H1 (cell line): ENCODE measurements around the gene DNAJA3. TPM values are rescaled to one million over a fixed set of nuclear protein-coding genes. Genes with fewer than 3 reads are reported as not detected.

Source experiments
- CTCF ChIA-PET: fragments of 300-600 bp; sonication (Branson Sonifier 250); formaldehyde crosslinking; loops from one replicate; lab custom pipeline; 2021; ENCODE audit not compliant: partially characterized antibody; lab: Charles Lee
- POLR2A ChIA-PET: fragments of 300-600 bp; sonication (Branson Sonifier 250); formaldehyde crosslinking; loops from one replicate; lab custom pipeline; 2021; ENCODE audit warnings: inconsistent platforms; ENCODE audit not compliant: partially characterized antibody; lab: Charles Lee
- DNase-seq, 2 experiments: peaks; one replicate each; pipeline versions ENCODE4 v3.0.0 to v3.0.0-alpha.2; 2010 to 2022; ENCODE audit warnings: low spot score in 2 of 2, low read depth in 1 of 2, mixed read lengths in 1 of 2
- FAIRE-seq: peaks from 2 replicates; lab custom pipeline; 2011; peaks lifted over from hg19 to GRCh38; lab: Jason Lieb, UNC
- H2AFZ ChIP-seq: 2 replicates; pipeline ENCODE4 v1.8.1; 2012; ENCODE audit warnings: low read length, inconsistent platforms
- H2AK5ac ChIP-seq: 2 replicates; pipeline ENCODE4 v1.6.1; 2013; ENCODE audit warnings: low read depth, low read length
- H2BK120ac ChIP-seq: replicated peaks from 2 replicates; pipeline ENCODE3; 2013; ENCODE audit warnings: low read depth, low read length, inconsistent platforms
- H2BK12ac ChIP-seq: 2 replicates; pipeline ENCODE4 v1.6.1; 2013; ENCODE audit warnings: low read depth, low read length
- H2BK15ac ChIP-seq: 2 replicates; pipeline ENCODE4 v1.6.1; 2013; ENCODE audit warnings: low read length
- H2BK20ac ChIP-seq: 2 replicates; pipeline ENCODE4 v1.6.1; 2013; ENCODE audit warnings: low read length
- H2BK5ac ChIP-seq: 2 replicates; pipeline ENCODE4 v1.6.1; 2013; ENCODE audit warnings: low read depth, low read length
- H3K14ac ChIP-seq: 2 replicates; pipeline ENCODE4 v1.6.1; 2013; ENCODE audit warnings: inconsistent platforms; ENCODE audit not compliant: insufficient read length
- H3K18ac ChIP-seq: 2 replicates; pipeline ENCODE4 v1.6.1; 2013; ENCODE audit warnings: low read length; ENCODE audit errors: extremely low read depth
- H3K23ac ChIP-seq: 2 replicates; pipeline ENCODE4 v1.6.1; 2013; ENCODE audit warnings: inconsistent platforms; ENCODE audit not compliant: insufficient read length
- H3K23me2 ChIP-seq: 2 replicates; pipeline ENCODE4 v1.6.1; 2013; ENCODE audit warnings: low read depth, low read length
- H3K27ac ChIP-seq: 2 replicates; pipeline ENCODE4 v1.6.1; 2011; ENCODE audit warnings: low read depth, low read length, inconsistent platforms
- H3K27me3 ChIP-seq, 4 experiments: replicated peaks in 1 of 4; 1 replicate in 1 of 4; 2 replicates in 3 of 4; pipeline versions ENCODE4 v1.6.1 to v1.8.1; 2011 to 2013; ENCODE audit warnings: low read length in 3 of 4, mild to moderate bottlenecking in 3 of 4, inconsistent platforms in 2 of 4, mixed read lengths in 2 of 4, moderate library complexity in 1 of 4; ENCODE audit not compliant: control insufficient read depth in 3 of 4, insufficient read depth in 3 of 4; ENCODE audit errors: extremely low read depth in 1 of 4
- H3K36me3 ChIP-seq, 4 experiments: 2 replicates each; pipeline versions ENCODE4 v1.6.1 to v1.8.1; 2011 to 2013; ENCODE audit warnings: mild to moderate bottlenecking in 4 of 4, low read length in 3 of 4, moderate library complexity in 2 of 4, control low read depth in 1 of 4, inconsistent platforms in 1 of 4; ENCODE audit not compliant: insufficient read depth in 4 of 4, control insufficient read depth in 2 of 4
- H3K4ac ChIP-seq: replicated peaks from 2 replicates; pipeline ENCODE3; 2013; ENCODE audit warnings: low read length, low read depth, mixed read lengths, inconsistent platforms; ENCODE audit not compliant: insufficient read length
- H3K4me1 ChIP-seq, 4 experiments: replicated peaks in 1 of 4; 1 replicate in 1 of 4; 2 replicates in 3 of 4; pipeline versions ENCODE4 v1.6.1 to v1.8.1; 2011 to 2013; ENCODE audit warnings: low read length in 3 of 4, inconsistent platforms in 2 of 4, mixed read lengths in 1 of 4; ENCODE audit not compliant: insufficient read depth in 4 of 4, control insufficient read depth in 3 of 4
- H3K4me2 ChIP-seq, 2 experiments: 2 replicates each; pipeline versions ENCODE4 v1.6.1 to v1.8.1; 2011 to 2013; ENCODE audit warnings: low read depth in 2 of 2, low read length in 2 of 2, control low read depth in 1 of 2, inconsistent platforms in 1 of 2, mild to moderate bottlenecking in 1 of 2; ENCODE audit not compliant: insufficient read depth in 1 of 2
- H3K4me3 ChIP-seq, 4 experiments: fragments of 200-600, 300-600 bp in 1 of 4; sonication (generic), shearing (Covaris generic), sonication (Bioruptor Twin) in 1 of 4; 2 replicates each; pipeline versions ENCODE4 v1.5.1 to v1.8.1; 2011 to 2016; ENCODE audit warnings: low read length in 4 of 4, low read depth in 3 of 4, control low read depth in 2 of 4, inconsistent platforms in 2 of 4, mild to moderate bottlenecking in 2 of 4, mixed read lengths in 1 of 4, moderate library complexity in 1 of 4; ENCODE audit not compliant: insufficient read depth in 2 of 4; ENCODE audit errors: extremely low read depth in 1 of 4
- H3K56ac ChIP-seq: replicated peaks from 2 replicates; pipeline ENCODE3; 2013; ENCODE audit warnings: low read depth, mild to moderate bottlenecking, mixed read lengths, low read length, inconsistent platforms; ENCODE audit not compliant: insufficient read length
- H3K79me1 ChIP-seq: 2 replicates; pipeline ENCODE4 v1.6.1; 2013; ENCODE audit warnings: low read depth, low read length, control low read depth
- H3K79me2 ChIP-seq, 2 experiments: 2 replicates each; pipeline versions ENCODE4 v1.6.1 to v1.8.1; 2012 to 2013; ENCODE audit warnings: low read length in 2 of 2, mild to moderate bottlenecking in 2 of 2, inconsistent platforms in 1 of 2; ENCODE audit not compliant: insufficient read depth in 2 of 2, control insufficient read depth in 1 of 2
- H3K9ac ChIP-seq, 4 experiments: replicated peaks in 1 of 4; 1 replicate in 1 of 4; 2 replicates in 3 of 4; pipeline versions ENCODE4 v1.6.1 to v1.8.1; 2011 to 2013; ENCODE audit warnings: low read depth in 3 of 4, low read length in 3 of 4, control low read depth in 2 of 4, mild to moderate bottlenecking in 2 of 4, moderate library complexity in 2 of 4, inconsistent platforms in 1 of 4; ENCODE audit errors: extremely low read depth in 1 of 4
- H3K9me3 ChIP-seq, 2 experiments: 2 replicates each; pipeline versions ENCODE4 v1.6.1 to v1.8.1; 2012 to 2013; ENCODE audit warnings: mild to moderate bottlenecking in 2 of 2, moderate library complexity in 2 of 2, control low read depth in 1 of 2, inconsistent platforms in 1 of 2, low read depth in 1 of 2, low read length in 1 of 2, mixed read lengths in 1 of 2; ENCODE audit not compliant: insufficient read depth in 2 of 2
- H4K20me1 ChIP-seq, 2 experiments: replicated peaks in 1 of 2; 2 replicates each; pipeline versions ENCODE3 to v1.8.1; 2011 to 2013; ENCODE audit warnings: inconsistent platforms in 2 of 2, low read length in 2 of 2, mild to moderate bottlenecking in 1 of 2; ENCODE audit not compliant: insufficient read depth in 2 of 2, control insufficient read depth in 1 of 2
- H4K5ac ChIP-seq: 2 replicates; pipeline ENCODE4 v1.6.1; 2013; ENCODE audit warnings: low read length, low read depth, mixed read lengths, inconsistent platforms; ENCODE audit not compliant: insufficient read length
- H4K8ac ChIP-seq: 2 replicates; pipeline ENCODE4 v1.8.0; 2013; ENCODE audit warnings: mild to moderate bottlenecking, moderate library complexity, low read length, inconsistent platforms; ENCODE audit not compliant: insufficient read depth; ENCODE audit errors: extremely low read depth
- H4K91ac ChIP-seq: replicated peaks from 2 replicates; pipeline ENCODE3; 2013; ENCODE audit warnings: low read length, mixed read lengths, inconsistent platforms; ENCODE audit not compliant: insufficient read length
- CBX8 ChIP-seq: fragments of 300-800, 300-1000 bp; sonication (generic); IDR thresholded peaks from 2 replicates; pipeline ENCODE4 v1.7.1; 2016; ENCODE audit warnings: low read depth, low read length, borderline replicate concordance
- CHD2 ChIP-seq: IDR thresholded peaks from 2 replicates; pipeline ENCODE4 v1.6.1; 2012; ENCODE audit warnings: low read length, improper control_type of control experiment
- CREB1 ChIP-seq: IDR thresholded peaks from 2 replicates; pipeline ENCODE4 v1.6.1; 2012; ENCODE audit warnings: inconsistent platforms
- FOSL1 ChIP-seq: IDR thresholded peaks from 2 replicates; pipeline ENCODE4 v1.6.1; 2011; ENCODE audit warnings: mild to moderate bottlenecking, low read depth, low read length, moderate library complexity; ENCODE audit not compliant: insufficient read depth
- GTF2F1 ChIP-seq: IDR thresholded peaks from 2 replicates; pipeline ENCODE4 v1.6.1; 2012; ENCODE audit warnings: low read depth, low read length, improper control_type of control experiment, borderline replicate concordance
- MAX ChIP-seq: IDR thresholded peaks from 2 replicates; pipeline ENCODE4 v1.6.1; 2012; ENCODE audit warnings: inconsistent platforms
- SIRT6 ChIP-seq: IDR thresholded peaks from one replicate; pipeline ENCODE4 v1.7.1; 2012; ENCODE audit warnings: low read length, inconsistent platforms
- SIX5 ChIP-seq: IDR thresholded peaks from 2 replicates; pipeline ENCODE4 v1.6.1; 2011; ENCODE audit warnings: mild to moderate bottlenecking, low read depth, low read length
- TAF7 ChIP-seq: optimal IDR thresholded peaks from 2 replicates; pipeline ENCODE3; 2011; ENCODE audit warnings: low read depth, mild to moderate bottlenecking, inconsistent platforms, low read length, moderate library complexity, borderline replicate concordance
- WGBS, 2 experiments: shearing (Covaris generic) in 1 of 2; methylation state at CpG; one replicate each; pipeline versions ENCODE4 v1.1.6 to v1.1.7; 2013 to 2015; ENCODE audit warnings: low lambda C conversion rate in 2 of 2, mixed read lengths in 2 of 2, inconsistent platforms in 1 of 2, low coverage in 1 of 2, missing lambda C conversion rate in 1 of 2; ENCODE audit not compliant: insufficient replicate concordance in 2 of 2, insufficient coverage in 1 of 2, insufficient read length in 1 of 2; ENCODE audit errors: extremely low coverage in 1 of 2, missing lambda C conversion rate in 1 of 2; 5-methylcytosine and 5-hydroxymethylcytosine counted together
- polyA plus RNA-seq, 7 experiments: library from polyadenylated mRNA; depleted of rRNA in 3 of 7; stranded (reverse) in 5 of 7; unstranded in 2 of 7; fragments of >200 nt in 5 of 7; fragments of 200-250 nt in 2 of 7; gene quantifications; 1 replicate in 5 of 7; 2 replicates in 1 of 7; 4 replicates in 1 of 7; pipeline versions ENCODE4 v1.2.1 to v1.2.3, GENCODE V29; 2011 to 2013; ENCODE audit warnings: missing spikeins in 2 of 7, mixed read lengths in 2 of 7
- total RNA-seq: library from RNA; stranded (reverse); fragmentation: NEBNext Ultra II Directional; extraction: Animal tissue kit (Norgen Biotek cat#: 25700); gene quantifications from 2 replicates; pipeline ENCODE4 v1.2.1, GENCODE V29; 2021

Gene DNAJA3
- total and polyA plus RNA-seq, 2 of the 8 experiments (the other 6 are each of a cell fraction or from before 2014, with no cell fraction given), result 37.3 to 59.1 TPM

DNA sequence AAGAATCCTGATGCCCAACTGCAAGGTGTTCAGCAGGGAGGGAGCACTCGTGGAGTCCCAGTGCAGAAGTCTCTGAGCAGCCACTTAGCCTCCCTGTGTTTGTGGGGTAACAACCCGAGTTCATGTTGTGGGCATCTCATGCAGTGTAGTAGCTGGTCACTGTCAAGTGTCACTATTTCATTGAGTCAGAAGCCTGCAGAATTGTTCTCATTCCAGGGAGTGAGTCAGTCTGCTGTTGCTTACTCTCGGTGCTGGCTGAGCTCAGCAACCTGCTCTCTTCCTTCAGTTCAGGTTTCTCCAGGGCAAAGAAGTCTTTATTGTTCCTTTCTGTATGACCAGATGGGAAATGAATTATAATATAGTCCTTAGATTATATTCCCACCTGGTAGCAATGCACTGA is 74.6 kb downstream of the DNAJA3 start:
- H3K4me3 ChIP-seq, result no peak overlapping the region
- H4K5ac ChIP-seq, result no peak overlapping the region
- no peak for DNase-seq
- no peak overlapping the region for H2BK12ac ChIP-seq
- H3K4ac ChIP-seq, result no peak overlapping the region
- H3K23ac ChIP-seq, result no peak overlapping the region
- H2BK120ac ChIP-seq, result no peak overlapping the region
- no peaks in the 10 kb centered on the region; a peak in 1 of 7 replicates for H3K4me1 ChIP-seq
- H3K36me3 ChIP-seq, result no peaks in the 10 kb centered on the region; a peak in 1 of 8 replicates
- ChIA-PET CTCF (interaction anchor here (0.8 to 35.4 kb wide), 11 partner anchors 8 to 122 kb away, joined by 3 to 968 read pairs (median 5); partner anchors contain the start of genes C16orf96 and CDIP1), POLR2A (interaction anchor here (1.0 to 2.3 kb wide), 5 partner anchors 10 to 116 kb away, joined by 3 to 8 read pairs (median 4); partner anchors contain the start of gene HMOX2)
- H3K18ac ChIP-seq, result no peak overlapping the region
- 83% methylated on average over 3 of the region's 3 CpGs; no CpG with 5 or more reads in 1 of the 2 experiments for WGBS, 2 experiments
- no peak overlapping the region for H4K91ac ChIP-seq
- no peak overlapping the region for H3K9ac ChIP-seq
- no peak overlapping the region for H4K8ac ChIP-seq
- no peak overlapping the region for H2BK5ac ChIP-seq
- FAIRE-seq, result no peak
- no peak overlapping the region for H3K4me2 ChIP-seq
- H3K23me2 ChIP-seq, result no peaks in the 10 kb centered on the region
- no peak overlapping the region for H2AK5ac ChIP-seq
- H3K79me2 ChIP-seq, result peaks cover 0 to 1% of the 10 kb centered on the region in 2 experiments; a peak in 1 of 4 replicates
- H2BK15ac ChIP-seq, result no peak overlapping the region
- no peak overlapping the region for H3K27ac ChIP-seq
- H3K27me3 ChIP-seq, result no peaks in the 10 kb centered on the region
- H3K56ac ChIP-seq, result no peak overlapping the region
- no peak overlapping the region for H2AFZ ChIP-seq
- no peak overlapping the region for H2BK20ac ChIP-seq
- H3K79me1 ChIP-seq, result no peaks in the 10 kb centered on the region; the same call in 1 of the 2 replicates
- H4K20me1 ChIP-seq, result no peaks in the 10 kb centered on the region
- H3K9me3 ChIP-seq, result no peaks in the 10 kb centered on the region
- H3K14ac ChIP-seq, result no peak overlapping the region
- no peak for TF ChIP-seq SIX5
- TF ChIP-seq FOSL1, result no peak
- TF ChIP-seq TAF7, result no peak
- no peak for TF ChIP-seq SIRT6
- TF ChIP-seq CHD2, result no peak
- no peak for TF ChIP-seq GTF2F1
- no peak for TF ChIP-seq CREB1
- TF ChIP-seq CBX8, result no peak
- TF ChIP-seq MAX, result no peak
